ENCODE measurements around the gene HOXD3. TPM values are rescaled to one million over a fixed set of nuclear protein-coding genes. Genes with fewer than 3 reads are reported as not detected.

The HOXD3 gene
- total RNA-seq, 1 experiment from 2014 or later, result 1.2 TPM

- Histone ChIP-seq H3K9me3 (no peaks in the 10 kb centered on the region), H3K4me1 (peaks cover 4% of the 10 kb centered on the region; the same call in 1 of the 2 replicates), H3K36me3 (ENCODE audit: control insufficient read depth, insufficient read depth, low read length) (no peaks in the 10 kb centered on the region), H3K27me3 (replicated peaks; ENCODE audit: control insufficient read depth, insufficient read depth, low read length) (peaks cover 8% of the 10 kb centered on the region), H3K4me3 (ENCODE audit: low read depth, low read length) (no peak overlapping the region)
- Mint-ChIP-seq H3K4me3 (ENCODE audit: unreplicated experiment) (no peak overlapping the region), H3K36me3 (ENCODE audit: insufficient read depth, unreplicated experiment) (no peaks in the 10 kb centered on the region), H3K27ac (ENCODE audit: unreplicated experiment) (no peak overlapping the region), H3K4me1 (ENCODE audit: low read depth, unreplicated experiment) (no peaks in the 10 kb centered on the region), H3K9me3 (ENCODE audit: unreplicated experiment) (no peaks in the 10 kb centered on the region), H3K27me3 (ENCODE audit: insufficient read depth, unreplicated experiment) (peaks cover 49% of the 10 kb centered on the region)
- no peak for DNase-seq
- intact Hi-C loops (cut with micrococcal nuclease; ENCODE audit: unreplicated experiment), result no loop called here
- POLR2A ChIA-PET, result no interaction called here
- no peak for TF ChIP-seq CTCF (IDR thresholded peaks at IDR 0.05; ENCODE audit: insufficient read depth in 1 of 2, low read depth in 1 of 2, low read length in 1 of 2, severe bottlenecking in 1 of 2, unreplicated experiment in 1 of 2)
- no TSS peak for BruUV-seq (replicated peaks)
- CTCF ChIA-PET, result interaction anchor here (1.6 to 2.2 kb wide), 2 partner anchors 9 to 343 kb away, joined by 5 to 6 read pairs; no protein-coding TSS in a partner anchor
Measured at GRCh38 chr2:176111846-176112374, 45.2 kb upstream of the HOXD3 start.

GRCh38 chr2:176112375-176113302, 44.5 kb upstream of the HOXD3 start:
- no TSS peak for BruUV-seq (replicated peaks)
- Mint-ChIP-seq H3K4me1 (ENCODE audit: low read depth, unreplicated experiment) (no peaks in the 10 kb centered on the region), H3K36me3 (ENCODE audit: insufficient read depth, unreplicated experiment) (no peaks in the 10 kb centered on the region), H3K4me3 (ENCODE audit: unreplicated experiment) (no peak overlapping the region), H3K27me3 (ENCODE audit: insufficient read depth, unreplicated experiment) (peaks cover 54% of the 10 kb centered on the region), H3K27ac (ENCODE audit: unreplicated experiment) (no peak overlapping the region), H3K9me3 (ENCODE audit: unreplicated experiment) (no peaks in the 10 kb centered on the region)
- Histone ChIP-seq H3K9me3 (no peaks in the 10 kb centered on the region), H3K4me1 (no peaks in the 10 kb centered on the region), H3K27me3 (replicated peaks; ENCODE audit: control insufficient read depth, insufficient read depth, low read length) (peaks cover 7% of the 10 kb centered on the region), H3K4me3 (ENCODE audit: low read depth, low read length) (no peak overlapping the region), H3K36me3 (ENCODE audit: control insufficient read depth, insufficient read depth, low read length) (no peaks in the 10 kb centered on the region)
- ChIA-PET CTCF (interaction anchor here (0.6 to 1.6 kb wide), 3 partner anchors 9 to 539 kb away, joined by 3 to 5 read pairs (median 3); no protein-coding TSS in a partner anchor), POLR2A (no interaction called here)
- no peak for DNase-seq
- intact Hi-C loops (cut with micrococcal nuclease; ENCODE audit: unreplicated experiment), result no loop called here
- no peak for TF ChIP-seq CTCF (IDR thresholded peaks at IDR 0.05; ENCODE audit: insufficient read depth in 1 of 2, low read depth in 1 of 2, low read length in 1 of 2, severe bottlenecking in 1 of 2, unreplicated experiment in 1 of 2)

GRCh38 chr2:176114120-176114929, 42.8 kb upstream of the HOXD3 start:
- Histone ChIP-seq H3K9me3 (no peaks in the 10 kb centered on the region), H3K27me3 (replicated peaks; ENCODE audit: control insufficient read depth, insufficient read depth, low read length) (peaks cover 8% of the 10 kb centered on the region), H3K36me3 (ENCODE audit: control insufficient read depth, insufficient read depth, low read length) (no peaks in the 10 kb centered on the region), H3K4me1 (no peaks in the 10 kb centered on the region), H3K4me3 (ENCODE audit: low read depth, low read length) (no peak overlapping the region)
- H3K27me3 Mint-ChIP-seq (ENCODE audit: insufficient read depth, unreplicated experiment), result peaks cover 58% of the 10 kb centered on the region
- ChIA-PET POLR2A (no interaction called here), CTCF (no interaction called here)
- no peak for DNase-seq
- H3K27ac Mint-ChIP-seq (ENCODE audit: unreplicated experiment), result no peak overlapping the region
- H3K36me3 Mint-ChIP-seq (ENCODE audit: insufficient read depth, unreplicated experiment), result no peaks in the 10 kb centered on the region
- no TSS peak for BruUV-seq (replicated peaks)
- H3K4me1 Mint-ChIP-seq (ENCODE audit: low read depth, unreplicated experiment), result no peaks in the 10 kb centered on the region
- peak overlapping the region; percentile 5 for H3K4me3 Mint-ChIP-seq (ENCODE audit: unreplicated experiment)
- intact Hi-C loops (cut with micrococcal nuclease; ENCODE audit: unreplicated experiment), result no loop called here
- no peak for TF ChIP-seq CTCF (IDR thresholded peaks at IDR 0.05; ENCODE audit: insufficient read depth in 1 of 2, low read depth in 1 of 2, low read length in 1 of 2, severe bottlenecking in 1 of 2, unreplicated experiment in 1 of 2)
- no peaks in the 10 kb centered on the region for H3K9me3 Mint-ChIP-seq (ENCODE audit: unreplicated experiment)

All from Caco-2 (cell line).